T-cell (primary cell): ENCODE data around the gene CD4. TPM values are rescaled to one million over a fixed set of nuclear protein-coding genes. Genes with fewer than 3 reads are reported as not detected.

Experiments used
- ATAC-seq, 4 experiments: fragments of 200-7000 bp in 3 of 4; fragments of 150-1000 bp in 1 of 4; cut with Tn5 transposase; replicated peaks in 1 of 4; 1 replicate in 3 of 4; 2 replicates in 1 of 4; pipeline ENCODE4 v1.10.0; 2021; ENCODE audit warnings: moderate library complexity in 3 of 4, mild to moderate bottlenecking in 2 of 4, moderate number of reproducible peaks in 1 of 4
- CTCF ChIA-PET, 2 donors: fragments of 300-600 bp; sonication (Branson Sonifier 250); formaldehyde crosslinking; loops; one replicate each; lab custom pipeline; 2022; ENCODE audit warnings: antibody characterized with exemption in 2 of 2; lab: Charles Lee
- POLR2A ChIA-PET, 2 donors: fragments of 300-600 bp; sonication (Branson Sonifier 250); formaldehyde crosslinking; loops; one replicate each; lab custom pipeline; 2022; ENCODE audit warnings: antibody characterized with exemption in 2 of 2; lab: Charles Lee
- DNase-seq, 35 experiments: peaks; one replicate each; pipeline versions ENCODE4 v3.0.0 to v3.0.0-alpha.2; 2013 to 2023
- H3K27ac ChIP-seq: one replicate; pipeline ENCODE4 v1.5.1; 2013; ENCODE audit warnings: low read length
- H3K27me3 ChIP-seq, 2 experiments: replicated peaks in 1 of 2; 1 replicate in 1 of 2; 2 replicates in 1 of 2; pipeline versions ENCODE4 v1.6.1 to v1.7.0; 2013; ENCODE audit warnings: low read length in 1 of 2, mixed read lengths in 1 of 2; ENCODE audit not compliant: control insufficient read depth in 2 of 2, insufficient read depth in 2 of 2; ENCODE audit errors: extremely low read depth in 1 of 2
- H3K36me3 ChIP-seq, 2 donors: 1 replicate in 1 of 2; 2 replicates in 1 of 2; pipeline versions ENCODE4 v1.6.1 to v1.7.0; 2013; ENCODE audit warnings: low read length in 1 of 2; ENCODE audit not compliant: control insufficient read depth in 2 of 2, insufficient read depth in 1 of 2; ENCODE audit errors: extremely low read depth in 1 of 2
- H3K4me1 ChIP-seq, 2 experiments: 1 replicate in 1 of 2; 2 replicates in 1 of 2; pipeline versions ENCODE4 v1.6.1 to v1.7.0; 2013; ENCODE audit warnings: low read length in 2 of 2, mixed read lengths in 1 of 2; ENCODE audit not compliant: insufficient read depth in 2 of 2, control insufficient read depth in 1 of 2; ENCODE audit errors: extremely low read depth in 1 of 2
- H3K4me3 ChIP-seq, 2 donors: 1 replicate in 1 of 2; 2 replicates in 1 of 2; pipeline versions ENCODE4 v1.5.1 to v1.7.0; 2013; ENCODE audit warnings: mild to moderate bottlenecking in 2 of 2, low read length in 1 of 2, moderate library complexity in 1 of 2; ENCODE audit not compliant: control insufficient read depth in 1 of 2; ENCODE audit errors: extremely low read depth in 1 of 2
- H3K9me3 ChIP-seq: 2 replicates; pipeline ENCODE4 v1.7.0; 2013
- H3K27ac Mint-ChIP-seq, 2 donors: one replicate each; pipeline ENCODE4 v1.8.0; 2020 to 2021; ENCODE audit warnings: mild to moderate bottlenecking in 2 of 2, mixed read lengths in 2 of 2
- H3K27me3 Mint-ChIP-seq, 2 donors: one replicate each; pipeline ENCODE4 v1.8.0; 2021 to 2022; ENCODE audit warnings: mixed read lengths in 2 of 2
- H3K36me3 Mint-ChIP-seq: one replicate; pipeline ENCODE4 v1.8.0; 2021; ENCODE audit warnings: mixed read lengths
- H3K4me1 Mint-ChIP-seq, 3 donors: one replicate each; pipeline ENCODE4 v1.8.0; 2020 to 2022; ENCODE audit warnings: mixed read lengths in 3 of 3, mild to moderate bottlenecking in 1 of 3
- H3K4me3 Mint-ChIP-seq, 3 donors: one replicate each; pipeline ENCODE4 v1.8.0; 2020 to 2022; ENCODE audit warnings: mild to moderate bottlenecking in 3 of 3, mixed read lengths in 3 of 3, moderate library complexity in 3 of 3
- H3K9me3 Mint-ChIP-seq, 3 donors: one replicate each; pipeline ENCODE4 v1.8.0; 2020 to 2022; ENCODE audit warnings: mixed read lengths in 3 of 3
- WGBS: methylation state at CpG from one replicate; pipeline ENCODE4 v1.1.5; 2013; ENCODE audit warnings: missing lambda C conversion rate; ENCODE audit not compliant: insufficient coverage; 5-methylcytosine and 5-hydroxymethylcytosine counted together
- total RNA-seq, 35 experiments: library from RNA in 6 of 35; stranded (reverse) in 6 of 35; fragments of 120-200 nt in 1 of 35; gene quantifications; one replicate each; pipeline versions ENCODE4 v1.2.1 to v1.2.4 and lab custom pipeline; 2013 to 2026

CD4 gene
- total RNA-seq, 5 donors from 2014 or later (not counting 1 experiment from before 2014, with no cell fraction given), result 126 to 205 (median 154) TPM

GRCh38 chr12:6747216-6747615 is 42.1 kb upstream of the CD4 start:
- DNase-seq, result no peak
- Histone ChIP-seq H3K27me3 (no peaks in the 10 kb centered on the region), H3K4me1 (peaks cover 7 to 26% of the 10 kb centered on the region in 2 experiments), H3K27ac (no peak overlapping the region), H3K9me3 (no peaks in the 10 kb centered on the region), H3K36me3 (peaks cover 12 to 56% of the 10 kb centered on the region in 2 donors), H3K4me3 (no peak overlapping the region)
- Mint-ChIP-seq H3K9me3 (no peaks in the 10 kb centered on the region), H3K27ac (peak overlapping the region; percentile 54 to 69), H3K27me3 (no peaks in the 10 kb centered on the region), H3K36me3 (peaks cover 24% of the 10 kb centered on the region), H3K4me1 (peaks cover 24 to 30% (median 27%) of the 10 kb centered on the region in 3 donors), H3K4me3 (no peak overlapping the region)
- ChIA-PET POLR2A (no interaction called here), CTCF (interaction anchor here (0.6 to 0.8 kb wide), 2 partner anchors 45 to 189 kb away, joined by 3 to 5 read pairs; no protein-coding TSS in a partner anchor)
- no peak for ATAC-seq
- WGBS, result 100% methylated on average over 1 of the region's 4 CpGs

- DNase-seq (no peak), ATAC-seq (no peak)
- Histone ChIP-seq H3K4me1 (peaks cover 9 to 37% of the 10 kb centered on the region in 2 experiments), H3K4me3 (no peak overlapping the region), H3K36me3 (peaks cover 12 to 56% of the 10 kb centered on the region in 2 donors), H3K9me3 (no peaks in the 10 kb centered on the region), H3K27me3 (no peaks in the 10 kb centered on the region), H3K27ac (no peak overlapping the region)
- Mint-ChIP-seq H3K27ac (no peak overlapping the region), H3K4me3 (no peak overlapping the region), H3K4me1 (peaks cover 28 to 37% (median 32%) of the 10 kb centered on the region in 3 donors), H3K27me3 (no peaks in the 10 kb centered on the region), H3K36me3 (peaks cover 24% of the 10 kb centered on the region), H3K9me3 (no peaks in the 10 kb centered on the region)
- WGBS, result 93% methylated on average over 21 of the region's 28 CpGs
- ChIA-PET CTCF (no interaction called here), POLR2A (interaction anchor here in 1 of 2 donors (0.7 kb wide), 1 partner anchor 146 kb away, joined by 4 read pairs; no protein-coding TSS in a partner anchor)
Measured at GRCh38 chr12:6748761-6749160, 40.6 kb upstream of the CD4 start.

- ChIA-PET POLR2A (no interaction called here), CTCF (interaction anchor here in 1 of 2 donors (0.5 kb wide), 1 partner anchor 120 kb away, joined by 4 read pairs; no protein-coding TSS in a partner anchor)
- Mint-ChIP-seq H3K27me3 (no peaks in the 10 kb centered on the region), H3K36me3 (peaks cover 24% of the 10 kb centered on the region), H3K4me3 (no peak overlapping the region), H3K4me1 (peaks cover 21 to 30% (median 25%) of the 10 kb centered on the region in 3 donors), H3K27ac (peak overlapping the region in 1 of 2 donors; percentile 55), H3K9me3 (no peaks in the 10 kb centered on the region)
- DNase-seq (no peak), ATAC-seq (no peak)
- Histone ChIP-seq H3K27me3 (no peaks in the 10 kb centered on the region), H3K4me1 (peaks cover 5 to 31% of the 10 kb centered on the region in 2 experiments), H3K27ac (no peak overlapping the region), H3K36me3 (peaks cover 8 to 56% of the 10 kb centered on the region in 2 donors), H3K9me3 (no peaks in the 10 kb centered on the region), H3K4me3 (no peak overlapping the region)
- WGBS, result 100% methylated on average over 2 of the region's 4 CpGs
Measured at GRCh38 chr12:6750506-6750905, 38.8 kb upstream of the CD4 start.

GRCh38 chr12:6751767-6752166 is 37.6 kb upstream of the CD4 start:
- H3K9me3 Mint-ChIP-seq, result no peaks in the 10 kb centered on the region
- peaks cover 4 to 23% of the 10 kb centered on the region in 2 experiments for H3K4me1 ChIP-seq
- peaks cover 15 to 24% (median 19%) of the 10 kb centered on the region in 3 donors for H3K4me1 Mint-ChIP-seq
- 90% methylated on average over 2 of the region's 7 CpGs for WGBS
- no peaks in the 10 kb centered on the region for H3K9me3 ChIP-seq
- no peak for DNase-seq
- peak overlapping the region; percentile 83 to 97 for H3K27ac Mint-ChIP-seq
- peaks cover 24% of the 10 kb centered on the region for H3K36me3 Mint-ChIP-seq
- ChIA-PET CTCF (interaction anchor here (0.6 to 3.7 kb wide), 6 partner anchors 14 to 135 kb away, joined by 3 to 26 read pairs (median 12); partner anchors contain the start of genes COPS7A (in 1 of the 2), PTMS (in 1 of the 2) and SPSB2 (in 1 of the 2)), POLR2A (interaction anchor here in 1 of 2 donors (1.9 kb wide), 1 partner anchor 100 kb away, joined by 7 read pairs; the partner anchor contains the start of genes CDCA3 and USP5)
- no peaks in the 10 kb centered on the region for H3K27me3 Mint-ChIP-seq
- no peak for ATAC-seq
- peak overlapping the region; percentile 99 for H3K27ac ChIP-seq
- H3K4me3 Mint-ChIP-seq, result peak overlapping the region; percentile 88 to 93 (median 91)
- peaks cover 8 to 49% of the 10 kb centered on the region in 2 donors for H3K36me3 ChIP-seq
- H3K4me3 ChIP-seq, result no peak overlapping the region
- H3K27me3 ChIP-seq, result no peaks in the 10 kb centered on the region

GRCh38 chr12:6752167-6752920 is 37.0 kb upstream of the CD4 start:
- ChIA-PET CTCF (interaction anchor here (0.6 to 3.7 kb wide), 21 partner anchors 14 to 258 kb away, joined by 3 to 34 read pairs (median 5); partner anchors contain the start of genes COPS7A (in 1 of the 2), PTMS (in 1 of the 2), SPSB2 (in 1 of the 2) and ZNF384 (in 1 of the 2)), POLR2A (interaction anchor here (0.5 to 1.9 kb wide), 7 partner anchors 28 to 1169 kb away, joined by 3 to 7 read pairs (median 3); partner anchors contain the start of genes CD4 (in 1 of the 2), CDCA3 (in 1 of the 2) and USP5 (in 1 of the 2))
- Histone ChIP-seq H3K4me1 (peaks cover 4 to 23% of the 10 kb centered on the region in 2 experiments), H3K27ac (peak overlapping the region; percentile 99), H3K4me3 (peak overlapping the region; percentile 89 to 99), H3K9me3 (no peaks in the 10 kb centered on the region), H3K27me3 (peaks cover 0 to 5% of the 10 kb centered on the region in 2 experiments), H3K36me3 (peaks cover 8 to 43% of the 10 kb centered on the region in 2 donors)
- H3K4me1 Mint-ChIP-seq, result peaks cover 14 to 24% (median 17%) of the 10 kb centered on the region in 3 donors
- peak overlapping the region; percentile 83 to 97 for H3K27ac Mint-ChIP-seq
- H3K4me3 Mint-ChIP-seq, result peak overlapping the region; percentile 88 to 93 (median 91)
- ATAC-seq (peak in 1 of 4 experiments; percentile 2), DNase-seq (peak in 5 of 35 experiments; percentile 10 to 28 (median 20))
- H3K27me3 Mint-ChIP-seq, result no peaks in the 10 kb centered on the region
- peaks cover 19% of the 10 kb centered on the region for H3K36me3 Mint-ChIP-seq
- under 1% methylated on average over 18 of the region's 24 CpGs for WGBS
- no peaks in the 10 kb centered on the region for H3K9me3 Mint-ChIP-seq
